LNCaP clone FGC (cell line): ENCODE data around the gene ZNF487.
"Not testable (repeated sequence)": the region's sequence is repeated elsewhere in the genome, so short reads cannot be mapped to it uniquely, and the experiment has no call there.

Source experiments
- DNase-seq: peaks from one replicate; pipeline ENCODE4 v3.0.0-alpha.2; 2011; ENCODE audit warnings: low read depth
- H3K4me3 ChIP-seq: 2 replicates; pipeline ENCODE4 v1.5.1; 2011; ENCODE audit warnings: mild to moderate bottlenecking, low read depth, low read length, control low read depth
- TF ChIP-seq, protein P1 (sequence below): IDR thresholded peaks from 2 replicates; pipeline ENCODE4 v1.5.1; 2012; ENCODE audit warnings: mild to moderate bottlenecking; ENCODE audit not compliant: control insufficient read depth, insufficient read depth; ENCODE audit errors: extremely low read depth

The ZNF487 gene

DNA sequence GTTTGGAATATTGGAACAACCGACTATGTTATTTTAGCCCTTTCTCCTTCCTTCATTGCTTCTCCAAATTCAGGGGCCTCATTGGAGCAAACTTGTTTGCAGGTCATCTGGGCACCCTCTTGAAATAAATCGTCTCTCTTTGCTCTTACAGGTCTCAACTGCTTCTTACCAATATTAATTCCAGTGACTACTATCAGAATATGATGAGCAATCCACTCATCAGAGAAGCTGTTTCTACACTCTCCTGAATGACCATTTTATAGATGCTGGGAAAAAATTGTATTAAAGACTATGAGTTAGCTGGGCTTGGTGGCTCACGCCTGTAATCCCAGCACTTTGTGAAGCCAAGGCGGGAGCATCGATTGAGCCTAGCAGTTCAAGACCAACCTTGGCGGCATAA is 15.4 kb upstream of the ZNF487 start:
- no peak overlapping the region for H3K4me3 ChIP-seq
- TF ChIP-seq, protein P1, sequence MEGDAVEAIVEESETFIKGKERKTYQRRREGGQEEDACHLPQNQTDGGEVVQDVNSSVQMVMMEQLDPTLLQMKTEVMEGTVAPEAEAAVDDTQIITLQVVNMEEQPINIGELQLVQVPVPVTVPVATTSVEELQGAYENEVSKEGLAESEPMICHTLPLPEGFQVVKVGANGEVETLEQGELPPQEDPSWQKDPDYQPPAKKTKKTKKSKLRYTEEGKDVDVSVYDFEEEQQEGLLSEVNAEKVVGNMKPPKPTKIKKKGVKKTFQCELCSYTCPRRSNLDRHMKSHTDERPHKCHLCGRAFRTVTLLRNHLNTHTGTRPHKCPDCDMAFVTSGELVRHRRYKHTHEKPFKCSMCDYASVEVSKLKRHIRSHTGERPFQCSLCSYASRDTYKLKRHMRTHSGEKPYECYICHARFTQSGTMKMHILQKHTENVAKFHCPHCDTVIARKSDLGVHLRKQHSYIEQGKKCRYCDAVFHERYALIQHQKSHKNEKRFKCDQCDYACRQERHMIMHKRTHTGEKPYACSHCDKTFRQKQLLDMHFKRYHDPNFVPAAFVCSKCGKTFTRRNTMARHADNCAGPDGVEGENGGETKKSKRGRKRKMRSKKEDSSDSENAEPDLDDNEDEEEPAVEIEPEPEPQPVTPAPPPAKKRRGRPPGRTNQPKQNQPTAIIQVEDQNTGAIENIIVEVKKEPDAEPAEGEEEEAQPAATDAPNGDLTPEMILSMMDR = no peak
- DNase-seq = no peak

DNA sequence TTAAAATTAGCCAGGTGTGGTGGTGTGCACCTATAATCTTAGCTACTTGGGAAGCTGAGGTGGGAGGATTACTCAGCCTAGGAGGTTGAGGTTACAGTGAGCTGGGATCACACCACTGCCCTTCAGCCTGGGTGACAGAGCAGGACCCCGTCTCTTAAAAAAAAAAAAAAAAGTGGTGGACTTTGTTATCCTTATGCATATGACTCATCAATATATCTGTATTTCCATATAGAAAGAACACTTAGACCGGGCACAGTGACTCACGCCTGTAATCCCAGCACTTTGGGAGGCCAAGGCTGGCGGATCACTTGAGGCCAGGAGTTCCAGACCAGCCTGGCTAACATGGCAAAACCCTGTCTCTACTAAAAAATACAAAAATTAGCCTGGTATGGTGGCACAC is 15.0 kb upstream of the ZNF487 start:
- not testable (repeated sequence) for H3K4me3 ChIP-seq, DNase-seq

DNA sequence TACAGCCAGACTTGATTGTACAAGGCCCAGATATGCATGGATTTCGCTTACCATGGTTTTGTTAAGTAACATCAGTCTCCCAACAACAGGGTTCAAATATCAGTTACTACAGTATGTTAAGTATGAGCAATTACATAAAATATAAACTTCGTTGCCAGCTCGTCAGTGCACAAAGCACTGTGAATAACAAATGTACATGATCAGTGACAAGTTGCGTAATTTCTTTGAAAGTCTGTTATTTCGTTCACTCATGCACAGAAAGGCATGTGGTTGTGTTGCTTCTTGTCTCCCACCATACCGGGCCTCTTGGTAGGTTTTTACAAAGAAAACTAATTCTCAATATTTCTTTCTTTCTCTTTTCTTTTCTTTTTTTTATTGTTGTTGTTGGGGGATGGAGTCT is 12.5 kb upstream of the ZNF487 start:
- DNase-seq = no peak
- no peak overlapping the region for H3K4me3 ChIP-seq
- TF ChIP-seq, protein P1 = no peak

DNA sequence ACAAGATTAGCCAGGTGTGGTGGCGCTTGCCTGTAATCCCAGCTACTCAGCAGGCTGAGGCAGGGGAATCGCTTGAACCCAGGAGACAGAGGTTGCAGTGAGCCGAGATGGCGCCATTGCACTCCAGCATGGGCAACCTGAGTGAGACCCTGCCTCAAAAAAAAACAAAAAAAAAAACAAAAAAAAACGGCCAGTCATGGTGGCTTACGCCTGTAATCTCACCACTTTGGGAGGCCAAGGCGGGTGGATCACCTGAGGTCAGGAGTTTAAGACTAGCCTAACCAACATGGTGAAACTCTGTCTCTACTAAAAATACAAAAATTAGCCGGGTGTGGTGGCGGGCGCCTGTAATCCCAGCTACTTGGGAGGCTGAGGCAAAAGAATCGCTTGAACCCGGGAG is 10.4 kb upstream of the ZNF487 start:
- not testable (repeated sequence) for DNase-seq, H3K4me3 ChIP-seq

DNA sequence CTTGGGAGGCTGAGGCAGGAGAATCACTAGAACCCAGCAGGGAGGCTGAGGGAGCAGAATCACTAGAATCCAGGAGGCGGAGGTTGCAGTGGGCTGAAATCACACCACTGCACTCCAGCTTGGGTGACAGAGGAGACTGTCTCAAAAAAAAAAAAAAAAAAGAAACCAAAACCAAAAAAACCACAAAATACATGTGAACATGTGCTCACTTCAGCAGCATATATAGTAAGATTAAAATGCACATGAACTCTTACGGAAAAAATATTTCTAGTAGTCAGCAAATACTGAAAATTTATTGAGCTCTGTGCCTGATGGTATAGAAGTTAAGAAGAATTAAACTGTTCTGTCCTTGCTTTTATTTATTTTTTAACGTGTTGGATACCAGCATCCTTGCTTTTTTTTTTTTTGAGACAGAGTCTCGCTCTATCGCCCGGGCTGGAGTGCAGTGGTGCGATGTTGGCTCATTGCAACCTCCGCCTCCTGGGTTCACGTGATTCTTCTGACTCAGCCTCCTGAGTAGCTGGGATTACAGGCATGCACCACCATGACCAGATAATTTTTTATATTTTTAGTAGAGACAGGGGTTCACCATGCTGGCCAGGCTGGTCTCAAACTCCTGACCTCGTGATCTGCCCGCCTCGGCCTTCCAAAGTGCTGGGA is 9.6 kb upstream of the ZNF487 start:
- H3K4me3 ChIP-seq = no peak overlapping the region
- TF ChIP-seq, protein P1 = no peak
- no peak for DNase-seq

DNA sequence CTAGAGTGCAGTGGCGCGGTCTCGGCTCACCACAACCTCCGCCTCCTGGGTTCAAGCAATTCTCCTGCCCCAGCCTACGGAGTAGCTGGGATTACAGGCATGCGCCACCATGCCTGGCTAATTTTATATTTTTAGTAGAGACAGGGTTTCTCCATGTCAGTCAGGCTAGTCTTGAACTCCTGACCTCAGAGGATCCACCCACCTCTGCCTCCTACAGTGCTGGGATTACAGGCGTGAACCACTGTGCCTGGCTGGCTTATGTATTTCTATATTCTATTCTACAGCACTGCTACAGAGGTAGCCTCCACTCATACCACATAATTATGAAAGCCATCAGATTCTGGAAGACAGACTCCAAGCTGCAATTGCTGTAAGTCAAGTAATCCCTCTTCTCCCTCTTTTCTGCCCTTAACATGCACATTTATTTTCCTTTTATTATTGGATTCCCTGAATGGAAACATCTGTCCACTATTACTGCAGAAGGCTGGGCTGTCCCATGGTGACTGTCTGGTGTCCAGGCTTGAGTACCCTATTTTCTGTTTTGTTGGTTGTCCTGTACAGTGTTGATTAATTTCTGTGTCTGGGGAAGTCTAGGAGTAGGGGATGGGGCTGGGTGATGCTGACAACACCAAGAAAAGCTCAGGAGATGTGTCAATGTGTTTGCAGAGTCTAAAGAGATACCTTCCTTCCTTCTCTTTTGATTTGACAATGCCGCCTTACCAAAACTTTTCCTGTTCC is 5.8 kb upstream of the ZNF487 start:
- no peak for DNase-seq
- TF ChIP-seq, protein P1 = no peak
- H3K4me3 ChIP-seq = no peak overlapping the region

DNA sequence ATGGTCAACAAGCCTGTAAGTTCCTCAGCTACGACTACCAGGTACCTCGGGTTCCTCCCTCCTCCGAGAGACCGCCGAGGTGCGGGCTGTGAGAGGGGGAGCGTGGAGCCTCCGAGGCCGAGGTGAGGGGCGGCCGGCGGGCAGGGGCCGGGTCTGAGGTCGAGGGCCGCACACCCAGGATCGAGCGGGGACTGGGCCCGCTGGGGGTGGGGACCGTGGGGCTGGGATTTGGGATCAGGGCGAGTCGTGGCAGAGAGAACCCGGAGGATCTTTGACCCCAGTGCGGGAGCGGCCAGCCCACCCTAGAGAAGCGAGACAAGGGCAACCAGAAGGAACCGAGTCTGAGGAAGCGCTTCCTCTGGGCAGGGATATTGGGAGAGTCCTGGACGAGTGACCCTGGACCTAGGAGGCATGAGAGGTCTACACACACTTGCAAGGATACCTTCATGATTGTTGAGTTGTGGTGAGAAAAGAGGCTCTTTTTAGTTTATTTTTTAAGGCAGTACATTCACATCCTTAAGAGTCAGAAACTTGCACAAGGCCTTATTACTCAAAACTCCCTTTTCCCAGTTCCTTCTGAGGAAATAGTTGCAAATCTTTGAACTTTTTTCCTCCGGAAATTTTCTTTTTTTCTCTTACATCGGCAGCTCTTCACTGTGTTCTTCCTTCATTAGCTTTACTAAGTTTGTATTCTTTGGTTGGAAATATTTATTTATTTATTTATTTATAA is 395 bp downstream of the ZNF487 start:
- TF ChIP-seq, protein P1 = no peak
- peak overlapping the region; percentile 70 for H3K4me3 ChIP-seq
- DNase-seq = no peak
